Ovary (tissue), 3 donors: Measurements from ENCODE around the gene PPP6R2.

Source experiments
- POLR2A ChIP-seq: fragments of 450-650 bp; IDR thresholded peaks from one replicate; pipeline ENCODE4 v1.6.1; 2017; ENCODE audit warnings: antibody characterized with exemption, mild to moderate bottlenecking, moderate library complexity
- TF ChIP-seq, protein P1 (sequence below), 3 donors: fragments of 450-650 bp in 2 of 3; fragments of 200-600 bp in 1 of 3; IDR thresholded peaks; one replicate each; pipeline versions ENCODE4 v1.5.1 to v1.8.0; 2016 to 2022; ENCODE audit warnings: antibody characterized with exemption in 3 of 3, mild to moderate bottlenecking in 1 of 3
- donor health status: DM: no; HTN: no; CAD: no.

DNA sequence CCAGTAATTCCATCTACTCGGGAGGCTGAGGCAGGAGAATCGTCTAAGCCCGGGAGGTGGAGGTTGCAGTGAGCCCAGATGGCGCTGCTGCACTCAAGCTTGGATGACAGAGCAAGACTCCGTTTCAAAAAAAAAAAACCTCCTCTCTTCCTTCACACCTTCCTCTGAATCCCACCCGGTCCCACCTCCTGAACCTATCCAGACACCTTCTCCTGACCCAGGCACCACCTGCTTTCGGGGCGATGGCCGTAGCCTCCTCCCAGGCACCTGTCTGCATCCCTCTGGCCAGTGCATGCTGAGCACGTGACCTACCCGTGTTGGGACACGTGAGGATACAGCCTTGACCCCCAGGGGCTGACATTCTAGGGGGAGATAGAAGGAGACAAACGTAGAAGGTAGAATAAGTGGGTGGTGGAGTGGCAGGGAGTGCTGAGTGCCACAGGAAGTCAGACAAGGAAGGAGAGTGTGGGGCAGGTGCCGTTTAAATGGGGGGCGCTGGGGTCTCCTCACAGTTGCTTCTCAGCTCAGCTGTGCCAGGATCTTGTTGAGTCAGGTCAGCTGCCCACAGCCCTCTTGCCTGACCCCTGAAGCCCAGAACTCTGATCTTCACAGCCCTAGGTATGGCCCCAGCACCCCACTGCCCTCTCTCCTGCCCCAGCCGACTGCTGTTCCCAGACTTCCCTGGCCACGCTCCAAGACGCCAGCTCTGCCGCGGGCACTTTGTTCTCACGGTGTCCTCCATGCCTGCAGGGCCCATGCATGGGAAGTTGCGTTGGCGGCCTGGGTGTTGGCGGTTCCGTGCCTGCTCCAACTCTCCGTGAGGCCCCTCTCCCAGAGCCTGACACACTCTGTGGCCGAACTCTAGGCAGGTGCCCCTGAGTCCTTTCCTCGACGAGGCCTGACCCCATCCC, 142.3 kb downstream of the PPP6R2 start:
- TF ChIP-seq, protein P1, sequence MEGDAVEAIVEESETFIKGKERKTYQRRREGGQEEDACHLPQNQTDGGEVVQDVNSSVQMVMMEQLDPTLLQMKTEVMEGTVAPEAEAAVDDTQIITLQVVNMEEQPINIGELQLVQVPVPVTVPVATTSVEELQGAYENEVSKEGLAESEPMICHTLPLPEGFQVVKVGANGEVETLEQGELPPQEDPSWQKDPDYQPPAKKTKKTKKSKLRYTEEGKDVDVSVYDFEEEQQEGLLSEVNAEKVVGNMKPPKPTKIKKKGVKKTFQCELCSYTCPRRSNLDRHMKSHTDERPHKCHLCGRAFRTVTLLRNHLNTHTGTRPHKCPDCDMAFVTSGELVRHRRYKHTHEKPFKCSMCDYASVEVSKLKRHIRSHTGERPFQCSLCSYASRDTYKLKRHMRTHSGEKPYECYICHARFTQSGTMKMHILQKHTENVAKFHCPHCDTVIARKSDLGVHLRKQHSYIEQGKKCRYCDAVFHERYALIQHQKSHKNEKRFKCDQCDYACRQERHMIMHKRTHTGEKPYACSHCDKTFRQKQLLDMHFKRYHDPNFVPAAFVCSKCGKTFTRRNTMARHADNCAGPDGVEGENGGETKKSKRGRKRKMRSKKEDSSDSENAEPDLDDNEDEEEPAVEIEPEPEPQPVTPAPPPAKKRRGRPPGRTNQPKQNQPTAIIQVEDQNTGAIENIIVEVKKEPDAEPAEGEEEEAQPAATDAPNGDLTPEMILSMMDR (IDR thresholded peaks at IDR 0.05): no peak
- no peak for TF ChIP-seq POLR2A
